Measurements from ENCODE around the gene SPP1. TPM values are rescaled to one million over a fixed set of nuclear protein-coding genes. Genes with fewer than 3 reads are reported as not detected.

Gene SPP1
- total and polyA plus RNA-seq, 9 of the 15 experiments (the other 6 are each of a cell fraction or from before 2014, with no cell fraction given) = 0.10 to 0.64 TPM; not detected in 7

DNA sequence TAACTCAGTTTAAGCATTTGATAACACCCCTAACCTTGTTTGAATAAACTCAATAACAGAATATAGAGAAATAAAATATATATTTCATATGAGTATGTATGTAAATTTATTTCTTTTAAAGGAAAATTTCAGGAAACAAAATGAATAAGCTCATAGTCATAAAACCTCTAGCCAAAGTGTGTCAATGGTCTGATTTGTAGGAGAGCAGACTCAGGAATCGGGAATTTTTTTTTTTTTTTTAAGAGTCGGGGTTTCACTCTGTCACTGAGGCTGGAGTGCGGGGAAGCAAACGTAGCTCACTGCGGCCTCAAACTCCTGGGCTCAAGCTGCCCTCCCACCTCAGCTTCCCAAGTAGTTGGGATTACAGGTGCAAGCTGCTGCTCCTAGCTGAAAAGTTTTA lies 34.4 kb downstream of the SPP1 start:
- H3K4me2 ChIP-seq (ENCODE audit: insufficient read depth, low read length) = no peak overlapping the region
- POLR2A ChIA-PET = no interaction called here

More for the DNA sequence above, 34.4 kb downstream of the SPP1 start:
- Histone ChIP-seq H4K20me1 (replicated peaks; ENCODE audit: control insufficient read depth, insufficient read depth, low read length) (peaks cover 7% of the 10 kb centered on the region; the same call in 1 of the 2 replicates), H3K4me3 (no peak overlapping the region), H3K9ac (ENCODE audit: insufficient read depth in 1 of 2, low read depth in 2 of 2, low read length in 2 of 2) (no peak overlapping the region), H3K27ac (ENCODE audit: extremely low read depth, low read depth, low read length) (no peak overlapping the region), H3K9me3 (replicated peaks; ENCODE audit: control insufficient read depth, insufficient read depth, low read depth, low read length) (no peaks in the 10 kb centered on the region), H3K79me2 (ENCODE audit: control insufficient read depth, insufficient read depth, low read length) (no peaks in the 10 kb centered on the region), H2AFZ (ENCODE audit: low read depth, low read length) (no peak overlapping the region), H3K27me3 (ENCODE audit: control insufficient read depth in 2 of 2, insufficient read depth in 2 of 2, low read length in 2 of 2) (peaks cover 17 to 20% of the 10 kb centered on the region in 2 experiments; a peak in 4 of 5 replicates), H3K9me1 (ENCODE audit: control insufficient read depth, insufficient read depth, low read length) (no peaks in the 10 kb centered on the region), H3K36me3 (ENCODE audit: control insufficient read depth, insufficient read depth, low read length) (no peaks in the 10 kb centered on the region), H3K4me1 (replicated peaks in 1 of 2; ENCODE audit: control insufficient read depth in 2 of 2, insufficient read depth in 2 of 2, low read length in 2 of 2) (peaks cover 4 to 15% of the 10 kb centered on the region in 2 experiments; a peak in 4 of 5 replicates)
- CTCF ChIA-PET (ENCODE audit: low intra/inter-chr PET ratio) = no interaction called here
- ATAC-seq (no peak), FAIRE-seq (no peak), DNase-seq (ENCODE audit: extremely low read depth in 1 of 4, low spot score in 3 of 4) (no peak)
- WGBS (ENCODE audit: insufficient coverage, low coverage, missing lambda C conversion rate) = 35% methylated on average over 5 of the region's 5 CpGs
- intact Hi-C loops (cut with micrococcal nuclease) = no loop called here
- TF ChIP-seq ZNF764 (CRISPR knock-in tag; IDR thresholded peaks at IDR 0.05; ENCODE audit: low read depth) (no peak), BRD4 (IDR thresholded peaks at IDR 0.05) (no peak), SMAD2 (IDR thresholded peaks at IDR 0.05; ENCODE audit: low read depth, low read length) (no peak), ZNF717 (CRISPR knock-in tag; IDR thresholded peaks at IDR 0.05) (no peak), PCBP2 (IDR thresholded peaks at IDR 0.05; ENCODE audit: low read depth, low read length, poor library complexity, severe bottlenecking) (no peak), ETV6 (IDR thresholded peaks at IDR 0.05; ENCODE audit: borderline replicate concordance in 1 of 2, low read depth in 2 of 2, low read length in 1 of 2) (no peak), ETV6 (CRISPR knock-in tag; IDR thresholded peaks at IDR 0.05; ENCODE audit: borderline replicate concordance) (no peak), SMAD4 (CRISPR knock-in tag; conservative IDR thresholded peaks at IDR 0.05) (no peak), TBL1XR1 (IDR thresholded peaks at IDR 0.05; ENCODE audit: low read length in 2 of 2) (no peak), ZC3H4 (CRISPR knock-in tag; IDR thresholded peaks at IDR 0.05; ENCODE audit: borderline replicate concordance) (no peak), CHD4 (IDR thresholded peaks at IDR 0.05; ENCODE audit: insufficient read depth, insufficient replicate concordance, low read depth, low read length, poor library complexity, severe bottlenecking) (no peak)
- TF ChIP-seq, protein P1, sequence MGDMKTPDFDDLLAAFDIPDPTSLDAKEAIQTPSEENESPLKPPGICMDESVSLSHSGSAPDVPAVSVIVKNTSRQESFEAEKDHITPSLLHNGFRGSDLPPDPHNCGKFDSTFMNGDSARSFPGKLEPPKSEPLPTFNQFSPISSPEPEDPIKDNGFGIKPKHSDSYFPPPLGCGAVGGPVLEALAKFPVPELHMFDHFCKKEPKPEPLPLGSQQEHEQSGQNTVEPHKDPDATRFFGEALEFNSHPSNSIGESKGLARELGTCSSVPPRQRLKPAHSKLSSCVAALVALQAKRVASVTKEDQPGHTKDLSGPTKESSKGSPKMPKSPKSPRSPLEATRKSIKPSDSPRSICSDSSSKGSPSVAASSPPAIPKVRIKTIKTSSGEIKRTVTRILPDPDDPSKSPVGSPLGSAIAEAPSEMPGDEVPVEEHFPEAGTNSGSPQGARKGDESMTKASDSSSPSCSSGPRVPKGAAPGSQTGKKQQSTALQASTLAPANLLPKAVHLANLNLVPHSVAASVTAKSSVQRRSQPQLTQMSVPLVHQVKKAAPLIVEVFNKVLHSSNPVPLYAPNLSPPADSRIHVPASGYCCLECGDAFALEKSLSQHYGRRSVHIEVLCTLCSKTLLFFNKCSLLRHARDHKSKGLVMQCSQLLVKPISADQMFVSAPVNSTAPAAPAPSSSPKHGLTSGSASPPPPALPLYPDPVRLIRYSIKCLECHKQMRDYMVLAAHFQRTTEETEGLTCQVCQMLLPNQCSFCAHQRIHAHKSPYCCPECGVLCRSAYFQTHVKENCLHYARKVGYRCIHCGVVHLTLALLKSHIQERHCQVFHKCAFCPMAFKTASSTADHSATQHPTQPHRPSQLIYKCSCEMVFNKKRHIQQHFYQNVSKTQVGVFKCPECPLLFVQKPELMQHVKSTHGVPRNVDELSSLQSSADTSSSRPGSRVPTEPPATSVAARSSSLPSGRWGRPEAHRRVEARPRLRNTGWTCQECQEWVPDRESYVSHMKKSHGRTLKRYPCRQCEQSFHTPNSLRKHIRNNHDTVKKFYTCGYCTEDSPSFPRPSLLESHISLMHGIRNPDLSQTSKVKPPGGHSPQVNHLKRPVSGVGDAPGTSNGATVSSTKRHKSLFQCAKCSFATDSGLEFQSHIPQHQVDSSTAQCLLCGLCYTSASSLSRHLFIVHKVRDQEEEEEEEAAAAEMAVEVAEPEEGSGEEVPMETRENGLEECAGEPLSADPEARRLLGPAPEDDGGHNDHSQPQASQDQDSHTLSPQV (IDR thresholded peaks at IDR 0.05) = no peak
- TF ChIP-seq, protein P2, sequence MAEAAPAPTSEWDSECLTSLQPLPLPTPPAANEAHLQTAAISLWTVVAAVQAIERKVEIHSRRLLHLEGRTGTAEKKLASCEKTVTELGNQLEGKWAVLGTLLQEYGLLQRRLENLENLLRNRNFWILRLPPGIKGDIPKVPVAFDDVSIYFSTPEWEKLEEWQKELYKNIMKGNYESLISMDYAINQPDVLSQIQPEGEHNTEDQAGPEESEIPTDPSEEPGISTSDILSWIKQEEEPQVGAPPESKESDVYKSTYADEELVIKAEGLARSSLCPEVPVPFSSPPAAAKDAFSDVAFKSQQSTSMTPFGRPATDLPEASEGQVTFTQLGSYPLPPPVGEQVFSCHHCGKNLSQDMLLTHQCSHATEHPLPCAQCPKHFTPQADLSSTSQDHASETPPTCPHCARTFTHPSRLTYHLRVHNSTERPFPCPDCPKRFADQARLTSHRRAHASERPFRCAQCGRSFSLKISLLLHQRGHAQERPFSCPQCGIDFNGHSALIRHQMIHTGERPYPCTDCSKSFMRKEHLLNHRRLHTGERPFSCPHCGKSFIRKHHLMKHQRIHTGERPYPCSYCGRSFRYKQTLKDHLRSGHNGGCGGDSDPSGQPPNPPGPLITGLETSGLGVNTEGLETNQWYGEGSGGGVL (CRISPR knock-in tag; IDR thresholded peaks at IDR 0.05) = no peak
- TF ChIP-seq, protein P3, sequence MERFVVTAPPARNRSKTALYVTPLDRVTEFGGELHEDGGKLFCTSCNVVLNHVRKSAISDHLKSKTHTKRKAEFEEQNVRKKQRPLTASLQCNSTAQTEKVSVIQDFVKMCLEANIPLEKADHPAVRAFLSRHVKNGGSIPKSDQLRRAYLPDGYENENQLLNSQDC (CRISPR knock-in tag; IDR thresholded peaks at IDR 0.05) = no peak
- TF ChIP-seq, protein P4, sequence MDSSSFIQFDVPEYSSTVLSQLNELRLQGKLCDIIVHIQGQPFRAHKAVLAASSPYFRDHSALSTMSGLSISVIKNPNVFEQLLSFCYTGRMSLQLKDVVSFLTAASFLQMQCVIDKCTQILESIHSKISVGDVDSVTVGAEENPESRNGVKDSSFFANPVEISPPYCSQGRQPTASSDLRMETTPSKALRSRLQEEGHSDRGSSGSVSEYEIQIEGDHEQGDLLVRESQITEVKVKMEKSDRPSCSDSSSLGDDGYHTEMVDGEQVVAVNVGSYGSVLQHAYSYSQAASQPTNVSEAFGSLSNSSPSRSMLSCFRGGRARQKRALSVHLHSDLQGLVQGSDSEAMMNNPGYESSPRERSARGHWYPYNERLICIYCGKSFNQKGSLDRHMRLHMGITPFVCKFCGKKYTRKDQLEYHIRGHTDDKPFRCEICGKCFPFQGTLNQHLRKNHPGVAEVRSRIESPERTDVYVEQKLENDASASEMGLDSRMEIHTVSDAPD (CRISPR knock-in tag; IDR thresholded peaks at IDR 0.05) = no peak
- no TSS peak for BruUV-seq (replicated peaks)
- in situ Hi-C loops (cut with MboI) = no loop called here

Data from K562 (cell line).